GM18870 (cell line): ENCODE data around the gene MICAL2.

Experiments
- ATAC-seq: cut with Tn5 transposase; IDR thresholded peaks from one replicate; pipeline ENCODE4 v1.9.1; 2021; ENCODE audit warnings: moderate library complexity; ENCODE audit not compliant: unreplicated experiment

The MICAL2 gene

GRCh38 chr11:12204506-12204905, 94.1 kb downstream of the MICAL2 start:
- no peak for ATAC-seq

- no peak for ATAC-seq
These were observed 94.9 kb downstream of the MICAL2 start for GRCh38 chr11:12205330-12205729.

- no peak for ATAC-seq
These were observed 96.1 kb downstream of the MICAL2 start for GRCh38 chr11:12206529-12206928.

- ATAC-seq = no peak
These were observed 97.2 kb downstream of the MICAL2 start for GRCh38 chr11:12207384-12208150.

- ATAC-seq = no peak
These were observed 98.7 kb downstream of the MICAL2 start for GRCh38 chr11:12209096-12209495.

GRCh38 chr11:12210200-12210599, 99.8 kb downstream of the MICAL2 start:
- ATAC-seq = no peak

- ATAC-seq = no peak
These were observed 101.1 kb downstream of the MICAL2 start for GRCh38 chr11:12211331-12212065.

GRCh38 chr11:12212174-12212820, 101.9 kb downstream of the MICAL2 start:
- ATAC-seq = no peak

GRCh38 chr11:12212821-12213185, 102.4 kb downstream of the MICAL2 start:
- ATAC-seq = no peak

GRCh38 chr11:12213883-12214282, 103.5 kb downstream of the MICAL2 start:
- no peak for ATAC-seq

- no peak for ATAC-seq
These were observed 104.4 kb downstream of the MICAL2 start for GRCh38 chr11:12214751-12215150.

- no peak for ATAC-seq
These were observed 104.8 kb downstream of the MICAL2 start for GRCh38 chr11:12215181-12215593.

- ATAC-seq = no peak
These were observed 105.7 kb downstream of the MICAL2 start for GRCh38 chr11:12216041-12216451.

GRCh38 chr11:12216671-12217374, 106.4 kb downstream of the MICAL2 start:
- no peak for ATAC-seq

- ATAC-seq = no peak
These were observed 107.5 kb downstream of the MICAL2 start for GRCh38 chr11:12217879-12218278.

GRCh38 chr11:12218909-12219308, 108.5 kb downstream of the MICAL2 start:
- no peak for ATAC-seq

- ATAC-seq = no peak
These were observed 109.4 kb downstream of the MICAL2 start for GRCh38 chr11:12219757-12220156.

- no peak for ATAC-seq
These were observed 109.9 kb downstream of the MICAL2 start for GRCh38 chr11:12220305-12220704.

- no peak for ATAC-seq
These were observed 110.7 kb downstream of the MICAL2 start for GRCh38 chr11:12221051-12221535.

- no peak for ATAC-seq
These were observed 111.8 kb downstream of the MICAL2 start for GRCh38 chr11:12222055-12222792.
